Measurements from ENCODE around the gene GRIN2A.

Gene GRIN2A

GRCh38 chr16:9957002-9957401 is 225.2 kb downstream of the GRIN2A start:
- H3K36me3 Mint-ChIP-seq (ENCODE audit: low read depth): no peaks in the 10 kb centered on the region
- H3K9me3 Mint-ChIP-seq: no peaks in the 10 kb centered on the region
- peaks cover 15% of the 10 kb centered on the region for H3K27me3 Mint-ChIP-seq (ENCODE audit: low read depth)
- H3K27ac Mint-ChIP-seq: no peak overlapping the region
- no peak overlapping the region for H3K4me3 Mint-ChIP-seq
- no peak for TF ChIP-seq CTCF (IDR thresholded peaks at IDR 0.05; ENCODE audit: unreplicated experiment in 3 of 3)
- H3K4me1 Mint-ChIP-seq: no peaks in the 10 kb centered on the region

DNA sequence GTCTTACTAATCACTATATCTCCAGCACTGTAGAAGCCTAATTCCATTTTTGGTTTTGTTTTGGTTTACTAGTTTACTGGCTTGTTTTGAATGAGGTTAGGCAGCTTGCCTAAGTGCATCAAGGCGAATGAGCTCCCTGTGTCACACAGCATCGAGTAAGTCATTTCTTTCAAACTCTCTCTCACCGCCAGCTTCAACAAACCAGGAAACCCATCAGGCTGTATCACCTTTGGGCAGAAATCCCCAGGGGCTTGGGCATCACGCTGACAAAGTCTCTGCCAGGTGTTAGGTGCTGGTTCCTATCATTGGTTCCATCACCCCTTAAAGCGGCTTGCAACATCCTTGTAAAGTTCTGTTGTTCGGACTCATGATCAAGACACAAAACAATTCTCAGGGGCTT is 226.6 kb downstream of the GRIN2A start:
- no peak for TF ChIP-seq CTCF (IDR thresholded peaks at IDR 0.05; ENCODE audit: unreplicated experiment in 3 of 3)
- no peaks in the 10 kb centered on the region for H3K4me1 Mint-ChIP-seq
- peaks cover 15% of the 10 kb centered on the region for H3K27me3 Mint-ChIP-seq (ENCODE audit: low read depth)
- no peaks in the 10 kb centered on the region for H3K36me3 Mint-ChIP-seq (ENCODE audit: low read depth)
- H3K27ac Mint-ChIP-seq: no peak overlapping the region
- H3K4me3 Mint-ChIP-seq: no peak overlapping the region
- no peaks in the 10 kb centered on the region for H3K9me3 Mint-ChIP-seq

DNA sequence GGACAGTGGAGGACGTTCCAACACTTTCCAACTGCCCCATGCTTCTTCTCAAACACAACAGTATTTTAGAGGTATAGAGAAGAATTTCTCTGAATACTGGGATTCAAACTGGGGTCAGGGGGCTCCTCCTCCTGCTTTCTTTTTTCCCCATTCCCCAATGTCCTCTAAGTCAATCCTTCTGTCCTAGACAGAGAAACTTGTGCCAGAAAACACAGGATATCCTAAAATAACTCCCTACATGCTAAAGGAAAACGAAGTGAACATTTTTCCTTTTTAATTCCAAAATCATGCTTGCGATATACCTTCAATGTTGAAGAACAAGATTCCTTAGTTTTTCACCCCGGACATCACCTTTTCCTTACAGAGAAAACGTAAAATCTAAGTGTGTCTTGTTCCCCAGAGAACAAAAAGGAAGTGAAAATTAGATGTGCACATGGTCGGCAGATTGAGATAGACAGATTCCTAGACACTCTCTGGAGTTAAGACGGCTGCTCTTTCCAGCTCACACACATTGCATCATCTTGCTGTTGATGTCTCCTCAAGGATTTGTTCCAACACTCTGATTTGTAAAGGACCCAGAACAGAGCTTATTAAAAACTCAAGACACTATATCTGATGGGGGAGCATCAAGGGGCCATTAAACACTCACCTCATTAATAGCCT is 228.2 kb downstream of the GRIN2A start:
- Mint-ChIP-seq H3K36me3 (ENCODE audit: low read depth) (no peaks in the 10 kb centered on the region), H3K27me3 (ENCODE audit: low read depth) (peaks cover 18% of the 10 kb centered on the region), H3K4me1 (no peaks in the 10 kb centered on the region), H3K4me3 (no peak overlapping the region), H3K9me3 (no peaks in the 10 kb centered on the region), H3K27ac (peak overlapping the region; percentile 3 to 23 (median 17))
- TF ChIP-seq CTCF (IDR thresholded peaks at IDR 0.05; ENCODE audit: unreplicated experiment in 3 of 3): no peak

DNA sequence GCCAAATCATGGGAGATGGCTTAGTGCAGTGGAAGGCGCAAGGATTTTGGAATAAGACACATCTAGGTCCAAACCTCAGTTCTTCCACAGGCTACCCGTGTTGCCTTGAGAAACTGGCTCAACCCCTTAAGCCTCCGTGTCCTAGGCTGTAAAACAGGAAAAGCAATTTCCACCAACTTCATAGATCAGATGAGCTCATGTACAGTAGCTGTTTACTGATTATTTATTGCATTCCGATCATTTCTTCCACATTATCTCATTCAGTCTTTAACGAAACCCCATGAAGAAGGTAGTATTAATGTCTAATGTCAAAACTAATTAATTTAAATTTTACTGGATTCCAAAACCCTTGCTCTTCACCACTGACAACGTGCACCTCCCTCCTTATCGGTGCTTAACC is 231.6 kb downstream of the GRIN2A start:
- no peak for TF ChIP-seq CTCF (IDR thresholded peaks at IDR 0.05; ENCODE audit: unreplicated experiment in 3 of 3)
- Mint-ChIP-seq H3K36me3 (ENCODE audit: low read depth) (no peaks in the 10 kb centered on the region), H3K27ac (no peak overlapping the region), H3K4me3 (no peak overlapping the region), H3K9me3 (no peaks in the 10 kb centered on the region), H3K27me3 (ENCODE audit: low read depth) (peaks cover 14% of the 10 kb centered on the region), H3K4me1 (no peaks in the 10 kb centered on the region)

DNA sequence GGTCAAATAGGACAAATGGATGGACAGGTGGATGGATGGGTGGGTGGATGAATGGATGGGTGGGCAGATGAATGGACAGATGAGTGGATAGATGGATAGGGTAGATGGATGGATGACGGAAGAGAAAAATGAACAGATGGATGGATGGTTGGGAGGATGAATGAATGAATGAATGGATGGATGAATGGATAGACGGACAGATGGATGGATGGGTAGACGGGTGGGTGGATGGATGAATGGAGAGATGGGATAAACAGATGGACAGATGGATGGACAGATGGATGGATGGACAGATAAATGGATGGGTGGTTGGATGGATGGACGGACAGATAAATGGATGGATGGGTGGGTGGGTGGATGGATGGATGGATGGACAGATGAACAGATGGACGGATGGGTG is 232.8 kb downstream of the GRIN2A start:
- Mint-ChIP-seq H3K27ac (no peak overlapping the region), H3K9me3 (no peaks in the 10 kb centered on the region), H3K4me3 (no peak overlapping the region), H3K27me3 (ENCODE audit: low read depth) (peaks cover 15% of the 10 kb centered on the region), H3K36me3 (ENCODE audit: low read depth) (no peaks in the 10 kb centered on the region), H3K4me1 (no peaks in the 10 kb centered on the region)
- TF ChIP-seq CTCF (IDR thresholded peaks at IDR 0.05; ENCODE audit: unreplicated experiment in 3 of 3): no peak

DNA sequence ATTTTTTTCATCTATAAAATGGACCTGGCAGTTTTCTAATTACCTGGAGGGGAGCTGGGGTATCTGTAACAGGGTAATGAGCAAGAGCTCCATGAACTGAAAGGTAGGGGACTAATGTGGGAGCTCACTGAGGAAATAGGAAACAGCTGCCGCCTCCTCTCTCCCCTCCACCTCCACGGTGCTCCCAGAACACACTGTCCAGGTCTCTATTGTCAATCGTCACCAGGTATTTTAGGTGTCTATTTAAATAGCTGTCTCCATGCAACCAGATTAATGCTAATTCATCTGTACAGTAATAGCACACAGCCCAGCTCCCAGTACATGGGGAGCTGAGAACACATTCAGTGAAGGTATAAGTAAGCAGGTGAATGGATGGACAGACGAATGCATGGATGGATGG is 233.3 kb downstream of the GRIN2A start:
- Mint-ChIP-seq H3K4me3 (no peak overlapping the region), H3K4me1 (no peaks in the 10 kb centered on the region), H3K36me3 (ENCODE audit: low read depth) (no peaks in the 10 kb centered on the region), H3K27ac (no peak overlapping the region), H3K9me3 (no peaks in the 10 kb centered on the region), H3K27me3 (ENCODE audit: low read depth) (peaks cover 18% of the 10 kb centered on the region)
- TF ChIP-seq CTCF (IDR thresholded peaks at IDR 0.05; ENCODE audit: unreplicated experiment in 3 of 3): no peak

Measured in nephron (organoid).